Putamen (tissue), 1 donor: ENCODE data around the gene AGAP3.
A peak's percentile ranks its signal among the peaks of the same experiment; 100 is the strongest.

Source experiments
- DNase-seq: peaks from one replicate; pipeline ENCODE4 v3.0.0-alpha.2; 2016; ENCODE audit warnings: low spot score

AGAP3 gene

GRCh38 chr7:151074817-151075661 lies 11.2 kb upstream of the AGAP3 start:
- no peak for DNase-seq

GRCh38 chr7:151075662-151075971 lies 10.7 kb upstream of the AGAP3 start:
- DNase-seq, result no peak

GRCh38 chr7:151075978-151076426 lies 10.3 kb upstream of the AGAP3 start:
- DNase-seq, result no peak

- DNase-seq, result no peak
Observed at GRCh38 chr7:151076863-151077704, 9.2 kb upstream of the AGAP3 start.

GRCh38 chr7:151077705-151078232 lies 8.5 kb upstream of the AGAP3 start:
- no peak for DNase-seq

GRCh38 chr7:151078233-151079040 lies 7.8 kb upstream of the AGAP3 start:
- DNase-seq, result no peak

GRCh38 chr7:151079199-151079910 lies 6.9 kb upstream of the AGAP3 start:
- no peak for DNase-seq

GRCh38 chr7:151080067-151080521 lies 6.2 kb upstream of the AGAP3 start:
- no peak for DNase-seq

- DNase-seq, result peak; percentile 95
Observed at GRCh38 chr7:151080522-151081169, 5.6 kb upstream of the AGAP3 start, which contains the start of gene FASTK. TSS of gene FASTK (minus strand) at chr7:151080809. CDS start at chr7:151080766, 43 bp downstream.

GRCh38 chr7:151081170-151082101 lies 4.8 kb upstream of the AGAP3 start:
- DNase-seq, result no peak

GRCh38 chr7:151082141-151083070 lies 3.9 kb upstream of the AGAP3 start:
- DNase-seq, result no peak

GRCh38 chr7:151083071-151083823 lies 3.0 kb upstream of the AGAP3 start, which contains the start of gene TMUB1:
TSS of gene TMUB1 (minus strand) at chr7:151083493. CDS start at chr7:151082563, 930 bp downstream.
- no peak for DNase-seq

GRCh38 chr7:151083824-151084160 lies 2.5 kb upstream of the AGAP3 start:
- no peak for DNase-seq

GRCh38 chr7:151085329-151085690 lies 965 bp upstream of the AGAP3 start:
- DNase-seq, result no peak

- DNase-seq, result no peak
Observed at GRCh38 chr7:151086802-151087244, 548 bp downstream of the AGAP3 start.

- no peak for DNase-seq
Observed at GRCh38 chr7:151087245-151088018, 1.2 kb downstream of the AGAP3 start.
